CD4-positive, alpha-beta T cell (primary cell): ENCODE data around the gene SYT11. TPM values are rescaled to one million over a fixed set of nuclear protein-coding genes. Genes with fewer than 3 reads are reported as not detected.
A peak's percentile ranks its signal among the peaks of the same experiment; 100 is the strongest.

Source experiments
- ATAC-seq: fragments of 200-7000 bp; cut with Tn5 transposase; one replicate; pipeline ENCODE4 v1.10.0; 2022; ENCODE audit warnings: mild to moderate bottlenecking; ENCODE audit not compliant: poor library complexity
- CTCF ChIA-PET: fragments of 350-600 bp; sonication (Branson Sonifier 250); formaldehyde crosslinking; loops from one replicate; lab custom pipeline; 2021; ENCODE audit warnings: antibody characterized with exemption, inconsistent platforms; lab: Charles Lee
- POLR2A ChIA-PET: fragments of 350-600 bp; sonication (Branson Sonifier 250); formaldehyde crosslinking; loops from one replicate; lab custom pipeline; 2021; ENCODE audit warnings: antibody characterized with exemption, inconsistent platforms; lab: Charles Lee
- DNase-seq, 14 experiments: peaks; one replicate each; pipeline ENCODE4 v3.0.0-alpha.2; 2013 to 2020; ENCODE audit warnings: mixed read lengths in 2 of 14
- H3K27ac ChIP-seq, 2 donors: one replicate each; pipeline versions ENCODE4 v1.5.1 to v1.7.0; 2013; ENCODE audit warnings: low read length in 2 of 2, low read depth in 1 of 2, mild to moderate bottlenecking in 1 of 2
- H3K27me3 ChIP-seq, 2 experiments: 1 replicate in 1 of 2; 2 replicates in 1 of 2; pipeline versions ENCODE4 v1.6.1 to v1.7.0; 2013; ENCODE audit warnings: low read length in 2 of 2, control low read depth in 1 of 2, mild to moderate bottlenecking in 1 of 2, moderate library complexity in 1 of 2; ENCODE audit not compliant: insufficient read depth in 2 of 2, control insufficient read depth in 1 of 2
- H3K36me3 ChIP-seq: one replicate; pipeline ENCODE4 v1.6.1; 2013; ENCODE audit warnings: low read length, control low read depth; ENCODE audit not compliant: insufficient read depth
- H3K4me1 ChIP-seq: one replicate; pipeline ENCODE4 v1.6.1; 2013; ENCODE audit warnings: low read length, control low read depth; ENCODE audit not compliant: insufficient read depth
- H3K4me3 ChIP-seq: one replicate; pipeline ENCODE4 v1.5.1; 2013; ENCODE audit warnings: mild to moderate bottlenecking, low read length, moderate library complexity
- H3K9me3 ChIP-seq, 2 experiments: 1 replicate in 1 of 2; 2 replicates in 1 of 2; pipeline versions ENCODE4 v1.6.1 to v1.7.0; 2013; ENCODE audit warnings: low read length in 2 of 2, mild to moderate bottlenecking in 2 of 2, control low read depth in 1 of 2, moderate library complexity in 1 of 2; ENCODE audit not compliant: control insufficient read depth in 1 of 2, insufficient read depth in 1 of 2
- H3K27ac Mint-ChIP-seq: one replicate; pipeline ENCODE4 v1.8.0; 2020; ENCODE audit warnings: mixed read lengths
- H3K27me3 Mint-ChIP-seq: one replicate; pipeline ENCODE4 v1.8.0; 2021; ENCODE audit warnings: mixed read lengths
- H3K36me3 Mint-ChIP-seq: one replicate; pipeline ENCODE4 v1.8.0; 2021; ENCODE audit warnings: low read depth, mixed read lengths
- H3K4me1 Mint-ChIP-seq: one replicate; pipeline ENCODE4 v1.8.0; 2021; ENCODE audit warnings: low read depth, mixed read lengths
- H3K4me3 Mint-ChIP-seq: one replicate; pipeline ENCODE4 v1.8.0; 2020; ENCODE audit warnings: mild to moderate bottlenecking, mixed read lengths
- H3K9me3 Mint-ChIP-seq: one replicate; pipeline ENCODE4 v1.8.0; 2020; ENCODE audit warnings: mixed read lengths
- CTCF ChIP-seq: fragments of 200-600 bp; IDR thresholded peaks from one replicate; pipeline ENCODE4 v1.8.0; 2022; ENCODE audit warnings: antibody characterized with exemption, mild to moderate bottlenecking
- intact Hi-C, 2 experiments: fragments of 100-400 bp; cut with DNase I in 1 of 2; cut with micrococcal nuclease in 1 of 2; formaldehyde crosslinking; loops; one replicate each; pipeline versions ENCODE4 v1.15.1 to v1.9.0; 2023 to 2025; cut with DNase I, micrococcal nuclease
- total RNA-seq, 174 experiments: library from RNA in 2 of 174; stranded (reverse) in 2 of 174; gene quantifications; one replicate each; pipeline ENCODE4 v1.2.3 and lab custom pipeline; 2021 to 2026

Gene SYT11
- total RNA-seq, 2 experiments from 2014 or later, result 6.1 to 6.3 TPM

- Mint-ChIP-seq H3K4me3 (peak overlapping the region; percentile 65), H3K27me3 (no peaks in the 10 kb centered on the region), H3K36me3 (peaks cover 61% of the 10 kb centered on the region), H3K4me1 (peaks cover 37% of the 10 kb centered on the region), H3K9me3 (no peaks in the 10 kb centered on the region), H3K27ac (no peak overlapping the region)
- no peak overlapping the region for H3K27ac ChIP-seq
- intact Hi-C loops, result loop anchor here (5.0 kb wide), 2 partner anchors 74 to 121 kb away; partner anchors contain the start of genes GON4L (in 1 of the 2), LAMTOR2 (in 1 of the 2), SYT11 (in 1 of the 2) and UBQLN4 (in 1 of the 2)
- TF ChIP-seq CTCF, result no peak
- H3K36me3 ChIP-seq, result peaks cover 70% of the 10 kb centered on the region
- ChIA-PET POLR2A (interaction anchor here (0.6 to 6.0 kb wide), 4 partner anchors 14 to 161 kb away, joined by 3 to 92 read pairs (median 4); partner anchors contain the start of gene ARHGEF2), CTCF (interaction anchor here (0.6 to 2.0 kb wide), 4 partner anchors 15 to 100 kb away, joined by 3 to 8 read pairs (median 4); no protein-coding TSS in a partner anchor)
- peaks cover 42% of the 10 kb centered on the region for H3K4me1 ChIP-seq
- DNase-seq, result no peak
- H3K27me3 ChIP-seq, result no peaks in the 10 kb centered on the region
- H3K4me3 ChIP-seq, result no peak overlapping the region
- H3K9me3 ChIP-seq, result no peaks in the 10 kb centered on the region
- no peak for ATAC-seq
Measured at GRCh38 chr1:155931332-155932038, 72.1 kb downstream of the SYT11 start.

- Histone ChIP-seq H3K4me1 (peaks cover 42% of the 10 kb centered on the region), H3K4me3 (no peak overlapping the region), H3K9me3 (no peaks in the 10 kb centered on the region), H3K36me3 (peaks cover 64% of the 10 kb centered on the region), H3K27me3 (no peaks in the 10 kb centered on the region), H3K27ac (no peak overlapping the region)
- Mint-ChIP-seq H3K4me3 (peak overlapping the region; percentile 55), H3K4me1 (peaks cover 37% of the 10 kb centered on the region), H3K27ac (no peak overlapping the region), H3K27me3 (no peaks in the 10 kb centered on the region), H3K9me3 (no peaks in the 10 kb centered on the region), H3K36me3 (peaks cover 55% of the 10 kb centered on the region)
- ChIA-PET POLR2A (interaction anchor here (0.6 to 6.0 kb wide), 5 partner anchors 9 to 46 kb away, joined by 3 to 92 read pairs (median 4); partner anchors contain the start of gene ARHGEF2), CTCF (interaction anchor here (0.6 to 3.2 kb wide), 5 partner anchors 14 to 134 kb away, joined by 3 to 10 read pairs (median 5); no protein-coding TSS in a partner anchor)
- intact Hi-C loops, result loop anchor here (5.0 kb wide), 2 partner anchors 75 to 120 kb away; partner anchors contain the start of genes GON4L (in 1 of the 2), LAMTOR2 (in 1 of the 2), SYT11 (in 1 of the 2) and UBQLN4 (in 1 of the 2)
- no peak for DNase-seq
- ATAC-seq, result no peak
- TF ChIP-seq CTCF, result no peak
Measured at GRCh38 chr1:155932081-155932480, 72.7 kb downstream of the SYT11 start.

GRCh38 chr1:155932487-155932886 lies 73.1 kb downstream of the SYT11 start:
- no peak for TF ChIP-seq CTCF
- no peaks in the 10 kb centered on the region for H3K9me3 Mint-ChIP-seq
- H3K27me3 ChIP-seq, result no peaks in the 10 kb centered on the region
- H3K27me3 Mint-ChIP-seq, result no peaks in the 10 kb centered on the region
- ChIA-PET CTCF (interaction anchor here (0.6 to 3.2 kb wide), 5 partner anchors 14 to 134 kb away, joined by 3 to 10 read pairs (median 5); no protein-coding TSS in a partner anchor), POLR2A (interaction anchor here (0.6 to 6.0 kb wide), 7 partner anchors 9 to 372 kb away, joined by 3 to 92 read pairs (median 3); partner anchors contain the start of gene ARHGEF2)
- H3K9me3 ChIP-seq, result no peaks in the 10 kb centered on the region
- no peak overlapping the region for H3K27ac Mint-ChIP-seq
- no peak overlapping the region for H3K27ac ChIP-seq
- ATAC-seq (no peak), DNase-seq (no peak)
- H3K4me1 ChIP-seq, result peaks cover 42% of the 10 kb centered on the region
- peak overlapping the region; percentile 55 for H3K4me3 Mint-ChIP-seq
- intact Hi-C loops, result loop anchor here (5.0 kb wide), 2 partner anchors 75 to 120 kb away; partner anchors contain the start of genes GON4L (in 1 of the 2), LAMTOR2 (in 1 of the 2), SYT11 (in 1 of the 2) and UBQLN4 (in 1 of the 2)
- H3K4me3 ChIP-seq, result no peak overlapping the region
- H3K36me3 Mint-ChIP-seq, result peaks cover 51% of the 10 kb centered on the region
- peaks cover 37% of the 10 kb centered on the region for H3K4me1 Mint-ChIP-seq
- H3K36me3 ChIP-seq, result peaks cover 60% of the 10 kb centered on the region
